SK-N-SH (cell line): ENCODE data around the gene UTP11. TPM values are rescaled to one million over a fixed set of nuclear protein-coding genes. Genes with fewer than 3 reads are reported as not detected.
A peak's percentile ranks its signal among the peaks of the same experiment; 100 is the strongest.

Source experiments
- CTCF ChIA-PET: fragments of 300-600, 350-600 bp; formaldehyde crosslinking; extraction: SDS; loops from one replicate; lab custom pipeline; 2021; lab: Yijun Ruan, JAX
- POLR2A ChIA-PET: fragments of 350-600 bp; sonication (Branson Sonifier 250); formaldehyde crosslinking; extraction: SDS; loops from one replicate; lab custom pipeline; 2020; ENCODE audit warnings: antibody characterized with exemption, inconsistent platforms; lab: Yijun Ruan, JAX
- DNase-seq: peaks from one replicate; pipeline ENCODE4 v3.0.0; 2012
- H2AFZ ChIP-seq: fragments of 200-600 bp; sonication (generic); 2 replicates; pipeline ENCODE4 v1.8.1; 2016; ENCODE audit warnings: antibody characterized with exemption, mild to moderate bottlenecking, low read depth
- H3F3A ChIP-seq: fragments of 200-600 bp; sonication (generic); replicated peaks from 2 replicates; pipeline ENCODE3; 2016; ENCODE audit warnings: antibody characterized with exemption, mild to moderate bottlenecking; ENCODE audit not compliant: insufficient read depth
- H3K27ac ChIP-seq, 2 experiments: fragments of 200-500 bp in 1 of 2; fragments of 200-600 bp in 1 of 2; sonication (Bioruptor generic) in 1 of 2; sonication (generic), shearing (Covaris generic) in 1 of 2; 2 replicates each; pipeline versions ENCODE4 v1.5.1 to v1.6.1; 2014 to 2016; ENCODE audit warnings: low read depth in 2 of 2, inconsistent platforms in 1 of 2, low read length in 1 of 2, mild to moderate bottlenecking in 1 of 2, mixed read lengths in 1 of 2
- H3K27me3 ChIP-seq: fragments of 200-600 bp; sonication (generic), shearing (Covaris generic); 2 replicates; pipeline ENCODE4 v1.6.1; 2016; ENCODE audit warnings: mixed run types; ENCODE audit not compliant: insufficient read depth
- H3K36me3 ChIP-seq, 2 experiments: fragments of 200-500 bp in 1 of 2; fragments of 200-600 bp in 1 of 2; sonication (Bioruptor generic) in 1 of 2; sonication (generic) in 1 of 2; replicated peaks in 1 of 2; 2 replicates each; pipeline versions ENCODE3 to v1.5.1; 2014 to 2016; ENCODE audit warnings: low read length in 1 of 2, mild to moderate bottlenecking in 1 of 2; ENCODE audit not compliant: insufficient read depth in 2 of 2, control insufficient read depth in 1 of 2
- H3K4me1 ChIP-seq, 2 experiments: fragments of 200-500 bp in 1 of 2; fragments of 200-600 bp in 1 of 2; sonication (Bioruptor generic) in 1 of 2; sonication (generic), shearing (Covaris generic) in 1 of 2; 2 replicates each; pipeline versions ENCODE4 v1.5.1 to v1.6.1; 2014 to 2016; ENCODE audit warnings: low read depth in 1 of 2, low read length in 1 of 2, mixed run types in 1 of 2; ENCODE audit not compliant: insufficient read depth in 2 of 2, control insufficient read depth in 1 of 2
- H3K4me2 ChIP-seq: fragments of 200-600 bp; sonication (generic), shearing (Covaris generic); 2 replicates; pipeline ENCODE4 v1.6.1; 2017; ENCODE audit warnings: mixed run types
- H3K4me3 ChIP-seq, 2 experiments: fragments of 200-500 bp in 1 of 2; fragments of 200-600 bp in 1 of 2; sonication (Bioruptor generic) in 1 of 2; sonication (generic), shearing (Covaris generic) in 1 of 2; 2 replicates each; pipeline versions ENCODE4 v1.5.1 to v1.8.1; 2014 to 2016; ENCODE audit warnings: low read depth in 2 of 2, inconsistent platforms in 1 of 2, low read length in 1 of 2, mild to moderate bottlenecking in 1 of 2, mixed read lengths in 1 of 2, moderate library complexity in 1 of 2
- H3K79me2 ChIP-seq: fragments of 200-600 bp; sonication (generic); 2 replicates; pipeline ENCODE4 v1.8.1; 2017; ENCODE audit warnings: mild to moderate bottlenecking; ENCODE audit not compliant: insufficient read depth
- H3K9ac ChIP-seq: fragments of 200-600 bp; sonication (generic); 2 replicates; pipeline ENCODE4 v1.6.1; 2017; ENCODE audit warnings: mixed run types
- H3K9me2 ChIP-seq: fragments of 200-600 bp; sonication (generic); 2 replicates; pipeline ENCODE4 v1.6.1; 2017; ENCODE audit warnings: mixed run types
- H3K9me3 ChIP-seq: fragments of 200-600 bp; sonication (generic); 2 replicates; pipeline ENCODE4 v1.6.1; 2017; ENCODE audit warnings: mixed run types, mild to moderate bottlenecking, moderate library complexity
- H4K20me1 ChIP-seq: fragments of 200-600 bp; sonication (generic); 2 replicates; pipeline ENCODE4 v1.6.1; 2017; ENCODE audit warnings: mild to moderate bottlenecking, mixed run types; ENCODE audit not compliant: insufficient read depth
- FOXJ3 ChIP-seq: sonication (generic); formaldehyde crosslinking; IDR thresholded peaks from 2 replicates; pipeline ENCODE4 v1.5.1; 2020; ENCODE audit warnings: mild to moderate bottlenecking, missing genetic modification reagents
- NFIC ChIP-seq: IDR thresholded peaks from 2 replicates; pipeline ENCODE4 v1.4.0; 2012; ENCODE audit warnings: borderline replicate concordance
- REST ChIP-seq: IDR thresholded peaks from 2 replicates; pipeline ENCODE4 v1.6.1; 2012; ENCODE audit warnings: mild to moderate bottlenecking, low read depth, low read length, moderate library complexity
- TEAD4 ChIP-seq: IDR thresholded peaks from 2 replicates; pipeline ENCODE4 v1.4.0; 2012; ENCODE audit warnings: mild to moderate bottlenecking, borderline replicate concordance; ENCODE audit not compliant: insufficient read depth
- ZBTB33 ChIP-seq: IDR thresholded peaks from 2 replicates; pipeline ENCODE4 v1.4.0; 2012; ENCODE audit warnings: low read depth, borderline replicate concordance
- WGBS: methylation state at CpG from one replicate; pipeline ENCODE4 v1.1.6; 2017; ENCODE audit warnings: low lambda C conversion rate; 5-methylcytosine and 5-hydroxymethylcytosine counted together
- polyA plus RNA-seq, 3 experiments: library from polyadenylated mRNA; depleted of rRNA; stranded (reverse); fragments of >200 nt; gene quantifications; 2 replicates each; pipeline ENCODE4 v1.2.3, GENCODE V29; 2012

The UTP11 gene
- polyA plus RNA-seq, 1 of the 3 experiments (the other 2 are of a cell fraction): 26.8 TPM

- POLR2A ChIA-PET: no interaction called here
- Histone ChIP-seq H3K4me3 (no peak overlapping the region), H3F3A (peaks cover 17% of the 10 kb centered on the region), H3K4me2 (no peak overlapping the region), H3K9ac (no peak overlapping the region), H3K79me2 (peaks cover 30% of the 10 kb centered on the region), H3K9me2 (no peaks in the 10 kb centered on the region), H4K20me1 (no peaks in the 10 kb centered on the region), H3K9me3 (no peaks in the 10 kb centered on the region), H3K27me3 (no peaks in the 10 kb centered on the region), H2AFZ (no peak overlapping the region), H3K27ac (no peak overlapping the region), H3K36me3 (peaks cover 31 to 37% of the 10 kb centered on the region in 2 experiments), H3K4me1 (no peaks in the 10 kb centered on the region; a peak in 1 of 4 replicates)
- TF ChIP-seq ZBTB33 (no peak), REST (no peak), FOXJ3 (CRISPR knock-in tag) (no peak), TEAD4 (no peak)
- WGBS: 17% methylated on average over 1 of the region's 1 CpG
- CTCF ChIA-PET: interaction anchor here (1.2 to 1.4 kb wide), 2 partner anchors 11 to 31 kb away, joined by 3 read pairs; no protein-coding TSS in a partner anchor
- no peak for DNase-seq
Measured at GRCh38 chr1:37987679-37988078, 24.9 kb upstream of the UTP11 start.

- H3K9me2 ChIP-seq: no peaks in the 10 kb centered on the region
- POLR2A ChIA-PET: interaction anchor here (0.6 to 2.2 kb wide), 4 partner anchors 10 to 40 kb away, joined by 3 to 15 read pairs (median 4); partner anchors contain the start of gene UTP11
Measured at GRCh38 chr1:37989361-37989930, 23.1 kb upstream of the UTP11 start.

More at GRCh38 chr1:37989361-37989930, 23.1 kb upstream of the UTP11 start:
- Histone ChIP-seq H3K9ac (peak overlapping the region; percentile 79), H3K36me3 (peaks cover 21 to 27% of the 10 kb centered on the region in 2 experiments), H3K4me3 (peak overlapping the region; percentile 79 to 90), H2AFZ (peak overlapping the region; percentile 36; the same call in 1 of the 2 replicates), H3F3A (peaks cover 17% of the 10 kb centered on the region), H3K27me3 (no peaks in the 10 kb centered on the region), H3K9me3 (no peaks in the 10 kb centered on the region), H3K79me2 (peaks cover 30% of the 10 kb centered on the region), H4K20me1 (no peaks in the 10 kb centered on the region), H3K27ac (peak overlapping the region; percentile 68 to 71), H3K4me2 (peak overlapping the region; percentile 78), H3K4me1 (no peaks in the 10 kb centered on the region; a peak in 1 of 4 replicates)
- WGBS: under 1% methylated on average over 28 of the region's 30 CpGs
- TF ChIP-seq NFIC (no peak), FOXJ3 (CRISPR knock-in tag) (peak; percentile 41; the same call in 1 of the 2 replicates)
- CTCF ChIA-PET: interaction anchor here (0.6 to 3.9 kb wide), 13 partner anchors 12 to 180 kb away, joined by 3 to 37 read pairs (median 4); partner anchors contain the start of gene UTP11
- peak; percentile 47 for DNase-seq
